ENCODE results near the gene MPPE1. TPM values are rescaled to one million over a fixed set of nuclear protein-coding genes. Genes with fewer than 3 reads are reported as not detected.
A peak's percentile ranks its signal among the peaks of the same experiment; 100 is the strongest.

MPPE1 gene
- polyA plus RNA-seq, 3 donors: 53.4 to 96.8 (median 92.3) TPM

DNA sequence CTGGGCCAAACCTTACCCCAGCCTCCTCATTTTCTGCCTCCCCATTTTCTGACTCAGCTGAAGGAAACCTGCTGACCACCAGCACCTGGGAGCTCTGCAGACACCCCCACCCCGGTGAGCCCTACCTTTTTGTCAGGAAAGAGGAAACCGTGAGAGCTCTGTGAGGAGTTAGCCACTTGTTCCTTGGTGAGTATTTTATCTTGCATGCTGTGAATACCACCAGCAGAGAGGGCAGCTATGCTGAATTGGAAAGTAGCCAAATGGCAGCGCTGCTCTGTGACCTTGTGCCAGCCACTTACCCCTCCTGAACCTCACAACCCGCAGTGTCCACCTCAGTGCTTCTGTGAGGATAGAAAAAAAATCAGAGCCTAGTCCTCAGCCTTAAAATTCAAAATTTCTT is 2.5 kb downstream of the MPPE1 start:
- WGBS (ENCODE audit: insufficient coverage): 88% methylated on average over 1 of the region's 4 CpGs
- intact Hi-C loops (cut with micrococcal nuclease): loop anchor here in 1 of 2 donors (10.0 kb wide), 1 partner anchor 51 kb away; the partner anchor contains the start of gene CHMP1B
- DNase-seq: no peak

DNA sequence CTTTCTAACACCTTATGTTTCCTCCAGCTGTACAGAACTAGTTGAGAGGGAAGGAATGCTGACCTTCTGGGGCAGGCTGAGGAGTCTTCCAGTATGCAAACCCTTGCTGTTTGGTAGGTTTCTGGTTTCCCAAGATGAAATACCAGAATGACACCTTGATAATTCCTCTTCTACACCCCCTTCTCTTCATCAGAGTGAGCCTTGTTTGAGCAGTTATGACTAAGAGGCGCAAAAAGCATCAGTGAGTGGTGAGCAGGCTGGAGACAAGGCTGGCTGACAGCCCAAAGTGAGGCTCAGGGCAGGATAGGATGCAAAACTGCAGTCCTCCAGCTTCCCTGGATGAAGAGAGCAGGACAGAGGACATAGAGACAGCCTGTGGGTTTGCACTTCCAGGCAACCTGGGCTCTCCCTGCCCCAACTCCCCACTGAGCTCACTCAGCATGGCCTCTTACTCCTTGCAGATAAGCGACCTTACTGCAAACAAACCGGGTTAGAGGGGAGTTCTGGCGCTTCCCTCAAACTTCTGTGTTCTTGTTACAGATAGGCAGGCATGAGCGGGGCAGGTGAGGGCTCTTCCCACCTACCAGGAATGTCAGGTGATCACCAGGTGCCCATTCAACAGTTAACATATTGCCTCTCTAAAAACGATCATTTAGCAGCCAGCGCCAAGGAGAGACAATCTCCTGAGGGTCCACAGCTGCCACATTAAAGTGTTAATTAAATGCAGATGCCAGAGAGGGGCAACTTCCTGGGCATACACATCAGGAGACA is 5.4 kb downstream of the MPPE1 start:
- TF ChIP-seq, protein P1, sequence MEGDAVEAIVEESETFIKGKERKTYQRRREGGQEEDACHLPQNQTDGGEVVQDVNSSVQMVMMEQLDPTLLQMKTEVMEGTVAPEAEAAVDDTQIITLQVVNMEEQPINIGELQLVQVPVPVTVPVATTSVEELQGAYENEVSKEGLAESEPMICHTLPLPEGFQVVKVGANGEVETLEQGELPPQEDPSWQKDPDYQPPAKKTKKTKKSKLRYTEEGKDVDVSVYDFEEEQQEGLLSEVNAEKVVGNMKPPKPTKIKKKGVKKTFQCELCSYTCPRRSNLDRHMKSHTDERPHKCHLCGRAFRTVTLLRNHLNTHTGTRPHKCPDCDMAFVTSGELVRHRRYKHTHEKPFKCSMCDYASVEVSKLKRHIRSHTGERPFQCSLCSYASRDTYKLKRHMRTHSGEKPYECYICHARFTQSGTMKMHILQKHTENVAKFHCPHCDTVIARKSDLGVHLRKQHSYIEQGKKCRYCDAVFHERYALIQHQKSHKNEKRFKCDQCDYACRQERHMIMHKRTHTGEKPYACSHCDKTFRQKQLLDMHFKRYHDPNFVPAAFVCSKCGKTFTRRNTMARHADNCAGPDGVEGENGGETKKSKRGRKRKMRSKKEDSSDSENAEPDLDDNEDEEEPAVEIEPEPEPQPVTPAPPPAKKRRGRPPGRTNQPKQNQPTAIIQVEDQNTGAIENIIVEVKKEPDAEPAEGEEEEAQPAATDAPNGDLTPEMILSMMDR (IDR thresholded peaks at IDR 0.05): no peak
- H3K27me3 ChIP-seq (ENCODE audit: control insufficient read depth in 2 of 2, insufficient read depth in 2 of 2, low read length in 2 of 2): no peaks in the 10 kb centered on the region
- no peak for DNase-seq
- H3K9me3 ChIP-seq (replicated peaks in 1 of 2; ENCODE audit: control insufficient read depth in 1 of 2, insufficient read depth in 1 of 2, low read length in 2 of 2): no peaks in the 10 kb centered on the region
- WGBS (ENCODE audit: insufficient coverage): 89% methylated on average over 5 of the region's 7 CpGs
- H3K4me1 ChIP-seq (ENCODE audit: control insufficient read depth in 1 of 2, insufficient read depth in 2 of 2, low read length in 2 of 2): peaks cover 10 to 19% of the 10 kb centered on the region in 2 donors
- H3K79me2 ChIP-seq (ENCODE audit: insufficient read depth, low read length): peaks cover 28% of the 10 kb centered on the region
- Mint-ChIP-seq H3K4me3 (no peak overlapping the region), H3K36me3 (peaks cover 51 to 77% of the 10 kb centered on the region in 2 donors), H3K27me3 (ENCODE audit: low read depth in 3 of 3) (no peaks in the 10 kb centered on the region), H3K4me1 (peaks cover 28% of the 10 kb centered on the region), H3K9me3 (no peaks in the 10 kb centered on the region), H3K27ac (peak overlapping the region in 3 of 7 donors; percentile 31 to 46 (median 33))
- H2AFZ ChIP-seq (ENCODE audit: insufficient read depth, low read depth, low read length, poor library complexity, severe bottlenecking): no peak overlapping the region
- H3K9ac ChIP-seq (ENCODE audit: insufficient read depth, low read length, poor library complexity, severe bottlenecking): no peak overlapping the region
- H3K4me2 ChIP-seq (replicated peaks; ENCODE audit: extremely low read depth, low read length, poor library complexity, severe bottlenecking): no peak overlapping the region
- H3K4me3 ChIP-seq (replicated peaks in 1 of 3; ENCODE audit: low read depth in 2 of 3, low read length in 3 of 3): no peak overlapping the region
- H4K20me1 ChIP-seq (ENCODE audit: insufficient read depth, low read length): no peaks in the 10 kb centered on the region
- peaks cover 31 to 78% of the 10 kb centered on the region in 2 donors for H3K36me3 ChIP-seq (replicated peaks in 1 of 2; ENCODE audit: control insufficient read depth in 1 of 2, insufficient read depth in 2 of 2, low read length in 2 of 2)
- H3K27ac ChIP-seq (ENCODE audit: low read depth in 1 of 2, low read length in 2 of 2): peak overlapping the region in 1 of 2 donors; percentile 48
- intact Hi-C loops (cut with micrococcal nuclease): loop anchor here in 1 of 2 donors (10.0 kb wide), 1 partner anchor 48 kb away; the partner anchor contains the start of gene CHMP1B

More for the DNA sequence above, 2.5 kb downstream of the MPPE1 start:
- H3K9me3 Mint-ChIP-seq: no peaks in the 10 kb centered on the region
- H3K27ac Mint-ChIP-seq: peak overlapping the region in 6 of 7 donors; percentile 13 to 68 (median 58)
- Histone ChIP-seq H2AFZ (ENCODE audit: insufficient read depth, low read depth, low read length, poor library complexity, severe bottlenecking) (no peak overlapping the region), H3K9me3 (replicated peaks in 1 of 2; ENCODE audit: control insufficient read depth in 1 of 2, insufficient read depth in 1 of 2, low read length in 2 of 2) (no peaks in the 10 kb centered on the region), H3K27me3 (ENCODE audit: control insufficient read depth in 2 of 2, insufficient read depth in 2 of 2, low read length in 2 of 2) (no peaks in the 10 kb centered on the region), H3K9ac (ENCODE audit: insufficient read depth, low read length, poor library complexity, severe bottlenecking) (no peak overlapping the region), H4K20me1 (ENCODE audit: insufficient read depth, low read length) (no peaks in the 10 kb centered on the region), H3K36me3 (replicated peaks in 1 of 2; ENCODE audit: control insufficient read depth in 1 of 2, insufficient read depth in 2 of 2, low read length in 2 of 2) (peaks cover 30 to 52% of the 10 kb centered on the region in 2 donors), H3K4me1 (ENCODE audit: control insufficient read depth in 1 of 2, insufficient read depth in 2 of 2, low read length in 2 of 2) (peaks cover 26 to 31% of the 10 kb centered on the region in 2 donors), H3K79me2 (ENCODE audit: insufficient read depth, low read length) (peaks cover 33% of the 10 kb centered on the region), H3K4me2 (replicated peaks; ENCODE audit: extremely low read depth, low read length, poor library complexity, severe bottlenecking) (no peak overlapping the region), H3K27ac (ENCODE audit: low read depth in 1 of 2, low read length in 2 of 2) (peak overlapping the region in 1 of 2 donors; percentile 40), H3K4me3 (replicated peaks in 1 of 3; ENCODE audit: low read depth in 2 of 3, low read length in 3 of 3) (no peak overlapping the region)
- H3K4me3 Mint-ChIP-seq: no peak overlapping the region
- H3K27me3 Mint-ChIP-seq (ENCODE audit: low read depth in 3 of 3): no peaks in the 10 kb centered on the region
- peaks cover 39 to 58% of the 10 kb centered on the region in 2 donors for H3K36me3 Mint-ChIP-seq
- H3K4me1 Mint-ChIP-seq: peaks cover 27% of the 10 kb centered on the region
- TF ChIP-seq, protein P1 (IDR thresholded peaks at IDR 0.05): no peak

Data from CD14-positive monocyte (primary cell).